Esophagus squamous epithelium (tissue), 4 donors: Measurements from ENCODE around the gene PDE4C.

ENCODE experiments used
- CTCF ChIP-seq, 6 experiments: fragments of 450-650 bp in 4 of 6; fragments of 200-600 bp in 2 of 6; sonication (generic) in 2 of 6; IDR thresholded peaks; one replicate each; pipeline ENCODE4 v1.5.1; 2016 to 2019; ENCODE audit warnings: antibody characterized with exemption in 6 of 6, mild to moderate bottlenecking in 4 of 6, moderate library complexity in 4 of 6
- POLR2A ChIP-seq, 4 donors: fragments of 450-650 bp; IDR thresholded peaks; one replicate each; pipeline ENCODE4 v1.6.1; 2017; ENCODE audit warnings: antibody characterized with exemption in 4 of 4, mild to moderate bottlenecking in 4 of 4, moderate library complexity in 3 of 4

GRCh38 chr19:18197941-18198340 is 28.3 kb downstream of the PDE4C start:
- no peak for TF ChIP-seq CTCF (IDR thresholded peaks at IDR 0.05)
- TF ChIP-seq POLR2A (IDR thresholded peaks at IDR 0.05) = no peak
